Type B pancreatic cell (in vitro differentiated cells): ENCODE measurements around the gene BLACAT1. TPM values are rescaled to one million over a fixed set of nuclear protein-coding genes. Genes with fewer than 3 reads are reported as not detected.
"Not testable (repeated sequence)": the region's sequence is repeated elsewhere in the genome, so short reads cannot be mapped to it uniquely, and the experiment has no call there.

Experiments used
- DNase-seq: peaks from one replicate; pipeline ENCODE4 v3.0.0; 2021; ENCODE audit warnings: mixed read lengths; ENCODE audit not compliant: unreplicated experiment; ENCODE audit errors: extremely low spot score
- H3K27ac Mint-ChIP-seq: 2 replicates; pipeline ENCODE4 v1.8.0; 2021; ENCODE audit warnings: mild to moderate bottlenecking, mixed read lengths
- H3K27me3 Mint-ChIP-seq: 2 replicates; pipeline ENCODE4 v1.8.0; 2021; ENCODE audit warnings: mixed read lengths
- H3K36me3 Mint-ChIP-seq: 2 replicates; pipeline ENCODE4 v1.8.0; 2021; ENCODE audit warnings: mixed read lengths
- H3K4me1 Mint-ChIP-seq: one replicate; pipeline ENCODE4 v1.8.0; 2021; ENCODE audit warnings: mixed read lengths; ENCODE audit not compliant: unreplicated experiment
- H3K4me3 Mint-ChIP-seq: 2 replicates; pipeline ENCODE4 v1.8.0; 2021; ENCODE audit warnings: mild to moderate bottlenecking, mixed read lengths
- H3K9me3 Mint-ChIP-seq: 2 replicates; pipeline ENCODE4 v1.8.0; 2021; ENCODE audit warnings: mixed read lengths
- total RNA-seq: library from RNA; stranded (reverse); gene quantifications from 2 replicates; pipeline ENCODE4 v1.2.1, GENCODE V29; 2021; ENCODE audit warnings: low replicate concordance
- TF ChIP-seq, protein P1 (sequence below): fragments of 200-600 bp; sonication (generic); conservative IDR thresholded peaks from 2 replicates; pipeline ENCODE4 v1.5.0; 2021; ENCODE audit warnings: antibody characterized with exemption, mild to moderate bottlenecking

BLACAT1 gene
- total RNA-seq, 1 donor from 2014 or later = 2.4 TPM

DNA sequence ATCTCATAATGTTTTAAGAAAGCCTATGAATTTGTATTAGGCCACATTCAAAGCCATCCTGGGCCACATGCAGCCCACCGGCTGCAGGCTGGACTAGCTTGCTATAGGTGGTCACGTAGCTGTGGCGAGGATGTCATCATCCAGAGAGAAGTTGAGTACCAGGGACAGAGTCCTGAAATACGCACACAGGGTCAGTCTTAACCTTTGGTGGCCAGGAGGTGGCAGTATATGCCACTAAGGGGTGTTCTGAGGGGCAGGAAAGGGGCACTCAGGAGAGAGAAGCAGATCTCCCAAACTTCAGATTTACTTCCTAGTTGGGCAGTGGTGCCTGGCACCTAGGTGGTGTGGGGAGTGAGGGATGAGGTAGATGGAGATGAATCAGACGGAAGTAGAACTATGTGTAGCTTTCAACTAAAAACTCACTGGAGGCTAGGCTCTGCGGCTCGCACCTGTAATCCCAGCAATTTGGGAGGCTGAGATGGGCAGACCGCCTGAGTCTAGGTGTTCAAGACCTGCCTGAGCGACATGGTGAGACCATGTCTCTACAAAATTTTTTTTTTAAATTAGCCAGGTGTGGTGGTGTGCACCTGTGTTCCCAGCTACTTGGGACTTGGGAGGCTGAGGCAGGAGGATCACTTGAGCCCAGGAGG lies 32.4 kb upstream of the BLACAT1 start:
- H3K9me3 Mint-ChIP-seq = no peaks in the 10 kb centered on the region
- no peaks in the 10 kb centered on the region for H3K36me3 Mint-ChIP-seq
- no peak overlapping the region for H3K4me3 Mint-ChIP-seq
- no peak overlapping the region for H3K27ac Mint-ChIP-seq
- H3K4me1 Mint-ChIP-seq = peaks cover 12% of the 10 kb centered on the region
- TF ChIP-seq, protein P1, sequence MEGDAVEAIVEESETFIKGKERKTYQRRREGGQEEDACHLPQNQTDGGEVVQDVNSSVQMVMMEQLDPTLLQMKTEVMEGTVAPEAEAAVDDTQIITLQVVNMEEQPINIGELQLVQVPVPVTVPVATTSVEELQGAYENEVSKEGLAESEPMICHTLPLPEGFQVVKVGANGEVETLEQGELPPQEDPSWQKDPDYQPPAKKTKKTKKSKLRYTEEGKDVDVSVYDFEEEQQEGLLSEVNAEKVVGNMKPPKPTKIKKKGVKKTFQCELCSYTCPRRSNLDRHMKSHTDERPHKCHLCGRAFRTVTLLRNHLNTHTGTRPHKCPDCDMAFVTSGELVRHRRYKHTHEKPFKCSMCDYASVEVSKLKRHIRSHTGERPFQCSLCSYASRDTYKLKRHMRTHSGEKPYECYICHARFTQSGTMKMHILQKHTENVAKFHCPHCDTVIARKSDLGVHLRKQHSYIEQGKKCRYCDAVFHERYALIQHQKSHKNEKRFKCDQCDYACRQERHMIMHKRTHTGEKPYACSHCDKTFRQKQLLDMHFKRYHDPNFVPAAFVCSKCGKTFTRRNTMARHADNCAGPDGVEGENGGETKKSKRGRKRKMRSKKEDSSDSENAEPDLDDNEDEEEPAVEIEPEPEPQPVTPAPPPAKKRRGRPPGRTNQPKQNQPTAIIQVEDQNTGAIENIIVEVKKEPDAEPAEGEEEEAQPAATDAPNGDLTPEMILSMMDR = peak; percentile 88
- H3K27me3 Mint-ChIP-seq = peaks cover 33% of the 10 kb centered on the region
- no peak for DNase-seq

DNA sequence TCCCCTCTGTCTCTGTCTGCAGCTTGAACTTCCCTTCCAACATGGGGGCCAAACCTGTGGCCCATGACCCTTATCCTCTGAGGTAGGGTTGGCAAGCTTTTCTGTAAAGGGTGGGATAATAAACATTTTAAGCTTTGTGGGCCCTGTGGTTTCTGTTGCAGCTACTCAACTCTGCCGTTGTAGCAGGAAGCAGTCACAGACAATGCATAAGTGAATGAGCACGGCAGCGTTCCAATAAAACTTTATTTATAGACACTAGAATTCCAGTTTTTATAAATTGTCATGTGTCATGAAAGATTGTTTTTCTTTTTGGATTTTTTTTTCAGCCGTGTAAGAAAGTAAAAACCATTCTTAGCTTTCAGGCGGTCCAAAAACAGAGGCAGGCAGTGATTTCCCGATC lies 30.4 kb upstream of the BLACAT1 start:
- TF ChIP-seq, protein P1 = no peak
- no peak overlapping the region for H3K4me3 Mint-ChIP-seq
- no peaks in the 10 kb centered on the region for H3K9me3 Mint-ChIP-seq
- no peak overlapping the region for H3K27ac Mint-ChIP-seq
- peaks cover 52% of the 10 kb centered on the region for H3K27me3 Mint-ChIP-seq
- DNase-seq = no peak
- H3K4me1 Mint-ChIP-seq = peaks cover 12% of the 10 kb centered on the region
- H3K36me3 Mint-ChIP-seq = no peaks in the 10 kb centered on the region

DNA sequence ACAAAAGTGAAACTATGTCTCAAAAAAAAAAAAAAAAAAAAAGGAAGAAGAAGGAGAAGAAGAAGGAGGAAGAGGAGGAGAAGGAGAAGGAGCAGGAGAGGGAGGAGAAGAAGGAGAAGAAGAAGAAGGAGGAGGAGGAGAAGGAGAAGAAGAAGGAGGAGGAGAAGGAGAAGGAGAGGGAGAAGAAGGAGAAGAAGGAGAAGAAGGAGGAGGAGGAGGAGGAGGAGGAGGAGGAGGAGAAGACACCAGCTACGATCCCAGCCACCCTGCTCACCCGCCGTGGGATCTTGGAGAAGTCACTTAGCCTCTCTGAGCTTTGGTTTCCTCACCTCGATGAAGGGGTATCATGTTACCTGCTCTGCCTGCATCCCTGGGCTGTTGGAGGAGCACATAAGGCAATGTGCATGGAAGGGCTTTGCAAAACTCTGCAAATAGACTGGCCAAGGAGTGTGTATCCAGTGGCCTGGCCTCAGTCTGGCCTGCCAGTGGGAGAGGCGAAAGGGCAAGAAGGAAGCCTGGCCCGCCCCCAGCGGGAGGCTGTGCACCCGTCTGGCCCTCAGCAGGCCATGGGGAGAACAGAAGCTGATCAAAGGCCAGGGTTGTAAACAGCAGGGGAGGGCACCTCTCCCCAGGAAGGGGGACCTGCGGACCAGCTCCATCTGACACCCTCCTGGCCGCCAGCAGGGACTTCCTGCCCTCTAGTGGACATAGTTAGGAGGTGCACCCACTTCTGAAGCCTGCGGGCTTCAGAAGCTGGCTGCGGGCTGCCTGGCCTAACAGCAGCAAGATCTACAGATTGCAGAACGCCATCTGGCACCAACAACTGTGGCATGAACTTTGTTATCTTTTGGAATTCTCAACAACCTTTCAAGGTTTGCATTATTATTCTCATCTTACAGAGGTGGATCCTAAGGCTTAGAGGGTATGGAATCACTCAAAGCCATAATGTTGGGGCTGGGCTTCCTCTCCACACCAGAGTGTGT lies 29.4 kb upstream of the BLACAT1 start:
- Mint-ChIP-seq H3K4me3 (no peak overlapping the region), H3K27ac (no peak overlapping the region), H3K36me3 (no peaks in the 10 kb centered on the region), H3K27me3 (peaks cover 61% of the 10 kb centered on the region), H3K4me1 (peaks cover 12% of the 10 kb centered on the region), H3K9me3 (no peaks in the 10 kb centered on the region)
- TF ChIP-seq, protein P1 = peak; percentile 97
- DNase-seq = no peak

DNA sequence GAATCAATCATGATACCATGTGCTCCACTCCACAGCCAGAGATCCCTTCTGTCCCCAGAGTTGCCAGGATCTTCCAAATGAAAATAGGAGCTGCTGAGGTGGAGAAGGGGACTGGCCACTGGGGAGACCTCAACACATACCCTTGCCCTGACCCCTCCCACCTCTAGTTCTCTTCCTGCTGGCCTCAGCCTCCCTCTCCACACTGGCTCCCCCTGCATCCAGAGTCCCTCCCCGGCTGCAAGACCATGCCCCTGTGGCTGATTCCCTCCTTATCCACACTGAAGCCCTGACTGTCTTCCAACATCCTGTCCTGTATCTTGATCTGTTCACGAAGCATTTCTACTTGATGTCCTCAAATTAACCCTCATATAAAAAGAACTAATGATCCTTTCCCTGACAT lies 27.5 kb upstream of the BLACAT1 start:
- Mint-ChIP-seq H3K9me3 (no peaks in the 10 kb centered on the region), H3K27ac (no peak overlapping the region), H3K36me3 (no peaks in the 10 kb centered on the region), H3K4me1 (peaks cover 12% of the 10 kb centered on the region), H3K27me3 (peaks cover 61% of the 10 kb centered on the region), H3K4me3 (no peak overlapping the region)
- DNase-seq = no peak
- TF ChIP-seq, protein P1 = no peak

DNA sequence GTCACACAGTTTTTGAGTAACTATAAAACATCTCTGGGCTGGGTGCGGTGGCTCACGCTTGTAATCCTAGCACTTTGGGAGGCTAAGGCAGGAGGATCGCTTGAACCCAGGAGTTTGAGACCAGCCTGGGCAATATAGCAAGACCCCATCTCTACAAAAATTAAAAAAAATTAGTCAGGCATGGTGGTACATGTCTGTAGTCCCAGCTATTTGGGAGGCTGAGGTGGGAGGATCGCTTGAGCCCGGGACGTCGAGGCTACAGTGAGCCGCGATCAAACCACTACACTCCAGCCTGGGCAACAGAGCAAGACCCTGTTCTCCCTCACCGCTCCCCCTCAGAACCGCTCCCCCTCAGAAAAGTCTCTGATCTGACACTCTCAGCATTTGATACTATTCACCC lies 26.7 kb upstream of the BLACAT1 start:
- H3K27me3 Mint-ChIP-seq = peaks cover 55% of the 10 kb centered on the region
- not testable (repeated sequence) for H3K9me3 Mint-ChIP-seq

DNA sequence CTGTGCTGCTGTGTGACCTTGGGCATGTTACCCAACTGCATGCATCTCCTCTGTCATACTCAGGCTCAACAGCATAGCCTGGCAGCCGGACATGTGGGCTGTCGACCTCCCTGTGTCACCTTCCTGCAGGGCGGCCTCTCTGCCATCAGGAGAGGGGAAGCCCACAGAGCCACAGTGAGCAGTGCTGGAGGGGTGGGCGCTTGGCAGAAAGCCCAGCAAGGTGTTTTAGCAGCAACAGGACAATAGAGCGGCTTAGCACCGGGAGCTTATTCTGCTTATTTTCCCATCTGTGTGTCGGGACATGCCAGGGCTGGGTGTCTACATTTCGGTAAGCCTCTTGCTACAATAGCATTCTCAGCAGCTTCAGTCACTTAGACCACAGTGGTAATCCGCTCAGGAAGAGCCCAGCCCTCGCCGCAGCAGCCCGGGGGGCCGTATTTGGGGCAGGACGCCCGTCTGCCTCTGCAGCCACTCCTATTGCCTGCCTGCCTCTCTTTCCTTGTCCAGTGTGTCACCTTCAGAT lies 25.8 kb upstream of the BLACAT1 start:
- Mint-ChIP-seq H3K4me3 (no peak overlapping the region), H3K36me3 (no peaks in the 10 kb centered on the region), H3K27ac (no peak overlapping the region), H3K27me3 (peaks cover 58% of the 10 kb centered on the region), H3K4me1 (peaks cover 7% of the 10 kb centered on the region), H3K9me3 (no peaks in the 10 kb centered on the region)
- DNase-seq = no peak
- TF ChIP-seq, protein P1 = no peak

More for the DNA sequence above, 26.7 kb upstream of the BLACAT1 start:
- not testable (repeated sequence) for H3K4me1 Mint-ChIP-seq, DNase-seq, H3K27ac Mint-ChIP-seq, H3K36me3 Mint-ChIP-seq, H3K4me3 Mint-ChIP-seq
